ENCODE results near the gene FAM111A.

The FAM111A gene

DNA sequence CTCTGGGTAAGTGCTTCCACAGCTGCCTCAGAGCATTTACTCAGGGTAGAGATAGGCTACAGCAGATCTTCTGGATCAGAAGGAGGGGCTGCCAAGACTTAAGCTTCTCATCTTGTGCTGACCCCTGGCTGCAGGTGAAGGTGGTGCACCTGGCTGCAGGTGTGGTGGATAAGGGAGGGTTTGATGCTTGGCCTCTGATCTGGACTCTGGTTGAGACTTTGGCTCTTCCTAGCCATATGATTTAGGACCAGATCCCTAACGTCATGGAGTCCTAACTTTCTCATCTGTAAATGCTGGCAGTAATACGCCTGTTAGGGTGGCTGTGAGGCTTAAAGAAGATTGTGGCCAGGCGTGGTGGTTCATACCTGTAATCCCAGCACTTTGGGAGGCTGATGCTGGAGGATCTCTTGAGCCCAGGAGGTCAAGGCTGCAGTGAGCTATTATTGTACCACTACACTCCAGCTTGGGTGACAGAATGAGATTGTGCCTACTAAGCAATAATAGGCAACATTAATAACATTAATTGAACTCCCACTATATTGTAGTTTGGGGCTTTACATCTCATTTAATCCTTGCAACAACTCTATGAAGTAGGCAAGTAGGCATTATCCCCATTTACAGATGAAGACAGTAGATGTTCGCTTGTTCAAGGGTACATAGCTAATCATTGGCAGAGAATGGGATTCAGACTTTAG, 39.9 kb downstream of the FAM111A start:
- Mint-ChIP-seq H3K4me1 (ENCODE audit: low read depth) (no peaks in the 10 kb centered on the region), H3K27me3 (peaks cover 3% of the 10 kb centered on the region), H3K36me3 (peaks cover 2% of the 10 kb centered on the region), H3K27ac (no peak overlapping the region), H3K4me3 (no peak overlapping the region), H3K9me3 (ENCODE audit: low read depth) (no peaks in the 10 kb centered on the region)

- Mint-ChIP-seq H3K36me3 (peaks cover 2% of the 10 kb centered on the region), H3K4me1 (ENCODE audit: low read depth) (no peaks in the 10 kb centered on the region), H3K9me3 (ENCODE audit: low read depth) (no peaks in the 10 kb centered on the region), H3K4me3 (no peak overlapping the region), H3K27me3 (peaks cover 3% of the 10 kb centered on the region), H3K27ac (no peak overlapping the region)
These were observed 41.1 kb downstream of the FAM111A start for GRCh38 chr11:59183771-59184170.

DNA sequence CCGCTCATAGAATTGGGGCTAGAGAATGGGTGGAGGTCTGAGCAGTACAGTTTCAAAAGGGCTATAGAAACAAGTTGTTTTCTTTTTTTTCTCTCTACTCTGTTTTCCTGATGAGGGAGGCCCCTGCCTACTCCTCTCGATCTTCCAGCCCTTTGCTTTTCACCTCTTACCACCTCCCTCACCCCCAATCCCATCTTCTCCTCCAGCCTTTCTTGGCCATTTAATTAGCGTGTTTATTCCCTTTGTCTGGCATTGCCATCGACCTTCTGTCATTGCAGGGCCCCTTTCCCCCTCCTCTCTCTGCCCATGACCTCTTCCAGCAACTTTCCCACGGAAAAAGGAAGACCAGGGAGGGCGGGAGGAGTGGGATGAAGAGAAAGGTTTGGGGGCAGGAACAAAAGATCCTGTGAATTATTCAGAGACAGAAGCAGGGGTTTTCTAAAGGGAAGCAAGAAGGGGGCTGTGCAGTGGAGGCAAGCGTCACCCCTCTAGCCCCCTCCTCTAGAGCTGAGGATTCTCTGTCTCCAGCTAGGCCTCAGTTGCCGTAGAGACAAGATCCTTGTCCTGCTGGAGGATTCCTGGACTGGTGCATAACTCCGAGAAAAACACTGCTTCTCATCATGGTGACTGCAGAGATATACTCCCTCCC, 42.2 kb downstream of the FAM111A start:
- Mint-ChIP-seq H3K4me1 (ENCODE audit: low read depth) (no peaks in the 10 kb centered on the region), H3K4me3 (no peak overlapping the region), H3K27ac (no peak overlapping the region), H3K27me3 (peaks cover 3% of the 10 kb centered on the region), H3K36me3 (peaks cover 2% of the 10 kb centered on the region), H3K9me3 (ENCODE audit: low read depth) (no peaks in the 10 kb centered on the region)

- no peaks in the 10 kb centered on the region for H3K9me3 Mint-ChIP-seq (ENCODE audit: low read depth)
- no peak overlapping the region for H3K4me3 Mint-ChIP-seq
- peaks cover 3% of the 10 kb centered on the region for H3K27me3 Mint-ChIP-seq
- H3K27ac Mint-ChIP-seq, result no peak overlapping the region
- peaks cover 2% of the 10 kb centered on the region for H3K36me3 Mint-ChIP-seq
- no peaks in the 10 kb centered on the region for H3K4me1 Mint-ChIP-seq (ENCODE audit: low read depth)
These were observed 42.8 kb downstream of the FAM111A start for GRCh38 chr11:59185386-59185945.

DNA sequence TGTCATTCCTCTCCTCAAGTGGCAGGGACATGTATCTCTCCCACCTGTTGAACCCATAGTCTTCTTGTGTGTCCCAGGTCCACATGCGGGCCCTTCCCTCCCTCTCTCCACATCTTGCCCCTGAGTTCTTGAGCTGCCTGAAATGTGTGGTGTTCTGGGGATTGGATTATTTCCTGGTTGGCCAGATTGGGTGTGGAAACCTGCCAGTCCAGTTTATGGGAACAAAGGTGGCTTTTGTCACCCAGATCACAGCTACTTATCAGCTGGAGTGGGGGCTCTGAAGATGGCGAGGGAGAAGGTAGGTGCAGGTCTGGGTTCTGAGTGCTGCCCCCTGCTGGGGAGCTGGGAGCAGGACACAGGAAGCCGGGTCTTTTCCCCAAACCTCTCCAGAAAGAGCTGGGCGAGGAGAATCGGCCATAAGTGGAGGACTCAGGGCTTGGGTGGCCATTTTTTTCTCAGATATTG, 43.5 kb downstream of the FAM111A start:
- Mint-ChIP-seq H3K9me3 (ENCODE audit: low read depth) (no peaks in the 10 kb centered on the region), H3K27ac (no peak overlapping the region), H3K27me3 (peaks cover 3% of the 10 kb centered on the region), H3K4me3 (no peak overlapping the region), H3K36me3 (peaks cover 2% of the 10 kb centered on the region), H3K4me1 (ENCODE audit: low read depth) (peaks cover 2% of the 10 kb centered on the region)

DNA sequence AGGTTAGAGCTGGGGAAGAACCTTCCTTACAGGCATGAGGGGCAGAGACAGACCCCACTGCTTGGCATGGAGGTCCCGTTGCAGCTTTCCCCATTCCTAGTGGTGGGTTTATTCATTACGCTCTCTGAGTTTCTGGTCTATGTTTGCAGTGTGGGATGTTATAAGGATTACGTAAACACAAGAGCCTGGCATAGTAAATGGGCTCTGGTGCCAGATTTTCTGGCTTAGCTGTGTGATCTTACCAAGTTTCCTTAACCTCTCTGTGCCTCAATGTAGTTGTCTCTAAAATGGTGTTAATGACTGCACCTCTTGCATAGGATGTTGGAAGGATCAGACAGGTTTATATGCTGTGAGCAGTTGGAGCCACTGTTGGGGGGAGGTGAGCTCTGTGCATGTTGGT, 44.4 kb downstream of the FAM111A start:
- peaks cover 2% of the 10 kb centered on the region for H3K36me3 Mint-ChIP-seq
- H3K27ac Mint-ChIP-seq, result no peak overlapping the region
- peaks cover 3% of the 10 kb centered on the region for H3K27me3 Mint-ChIP-seq

GRCh38 chr11:59187587-59187986, 44.9 kb downstream of the FAM111A start:
- no peaks in the 10 kb centered on the region for H3K9me3 Mint-ChIP-seq (ENCODE audit: low read depth)
- H3K27ac Mint-ChIP-seq, result no peak overlapping the region
- H3K36me3 Mint-ChIP-seq, result peaks cover under 1% of the 10 kb centered on the region
- H3K4me1 Mint-ChIP-seq (ENCODE audit: low read depth), result peaks cover 2% of the 10 kb centered on the region
- peaks cover 3% of the 10 kb centered on the region for H3K27me3 Mint-ChIP-seq
- H3K4me3 Mint-ChIP-seq, result no peak overlapping the region

More for the DNA sequence above, 44.4 kb downstream of the FAM111A start:
- H3K9me3 Mint-ChIP-seq (ENCODE audit: low read depth), result no peaks in the 10 kb centered on the region
- H3K4me1 Mint-ChIP-seq (ENCODE audit: low read depth), result peaks cover 2% of the 10 kb centered on the region
- H3K4me3 Mint-ChIP-seq, result no peak overlapping the region

GRCh38 chr11:59188954-59189353, 46.3 kb downstream of the FAM111A start:
- Mint-ChIP-seq H3K27ac (no peak overlapping the region), H3K9me3 (ENCODE audit: low read depth) (no peaks in the 10 kb centered on the region), H3K4me3 (no peak overlapping the region), H3K36me3 (peaks cover 4% of the 10 kb centered on the region), H3K4me1 (ENCODE audit: low read depth) (peaks cover 2% of the 10 kb centered on the region), H3K27me3 (peaks cover 3% of the 10 kb centered on the region)

- peaks cover 3% of the 10 kb centered on the region for H3K27me3 Mint-ChIP-seq
- H3K4me3 Mint-ChIP-seq, result no peak overlapping the region
- no peaks in the 10 kb centered on the region for H3K9me3 Mint-ChIP-seq (ENCODE audit: low read depth)
- H3K36me3 Mint-ChIP-seq, result peaks cover 4% of the 10 kb centered on the region
- no peak overlapping the region for H3K27ac Mint-ChIP-seq
- peaks cover 2% of the 10 kb centered on the region for H3K4me1 Mint-ChIP-seq (ENCODE audit: low read depth)
These were observed 47.3 kb downstream of the FAM111A start for GRCh38 chr11:59189986-59190385.

- no peak overlapping the region for H3K27ac Mint-ChIP-seq
- peaks cover 7% of the 10 kb centered on the region for H3K36me3 Mint-ChIP-seq
- no peaks in the 10 kb centered on the region for H3K9me3 Mint-ChIP-seq (ENCODE audit: low read depth)
- H3K27me3 Mint-ChIP-seq, result peaks cover 3% of the 10 kb centered on the region
- H3K4me1 Mint-ChIP-seq (ENCODE audit: low read depth), result peaks cover 2% of the 10 kb centered on the region
- H3K4me3 Mint-ChIP-seq, result no peak overlapping the region
These were observed 48.4 kb downstream of the FAM111A start for GRCh38 chr11:59191095-59191494.

DNA sequence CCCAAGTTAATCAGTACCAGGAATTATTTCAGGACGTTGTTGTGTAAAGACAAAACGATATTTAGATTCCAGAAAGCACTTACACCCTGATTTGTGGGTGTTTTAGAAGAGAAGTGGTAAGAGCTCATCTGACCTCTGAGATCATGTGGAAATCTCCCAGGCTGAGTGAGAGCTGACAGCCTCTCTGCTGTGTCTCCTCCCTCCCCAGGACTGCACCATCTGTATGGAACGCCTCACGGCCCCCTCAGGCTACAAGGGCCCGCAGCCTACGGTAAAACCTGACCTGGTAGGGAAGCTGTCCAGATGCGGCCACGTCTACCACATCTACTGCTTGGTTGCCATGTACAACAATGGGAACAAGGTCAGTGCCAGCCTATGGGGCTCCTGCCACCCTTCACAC, 49.2 kb downstream of the FAM111A start:
- H3K27ac Mint-ChIP-seq, result no peak overlapping the region
- no peak overlapping the region for H3K4me3 Mint-ChIP-seq

DNA sequence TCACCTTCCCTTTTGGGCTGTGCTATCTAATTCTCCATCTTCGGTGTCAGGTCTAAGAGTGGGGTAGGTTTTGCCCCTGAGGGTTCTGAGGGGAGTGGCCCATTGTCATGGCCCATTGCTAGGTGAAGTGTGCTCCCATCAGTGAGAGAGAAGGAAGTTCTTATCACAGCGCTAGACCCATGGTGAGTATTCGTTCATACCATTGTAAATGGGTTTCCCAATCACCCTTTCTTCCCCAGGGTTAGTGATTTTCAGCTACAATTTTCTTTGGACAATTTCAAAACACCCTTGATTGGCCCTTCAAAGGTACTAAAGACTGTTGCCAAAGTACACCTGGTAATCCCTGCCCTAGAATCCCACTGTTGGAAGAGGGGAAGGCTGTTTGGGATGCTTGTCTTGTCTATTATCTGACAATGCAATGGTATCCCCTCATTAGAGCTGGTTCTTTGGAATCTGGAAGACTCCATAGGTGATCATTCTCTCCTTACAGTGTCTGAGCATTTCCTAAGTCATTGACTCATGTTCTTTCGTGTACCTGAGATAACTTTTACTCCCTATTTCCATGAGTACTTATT, 49.9 kb downstream of the FAM111A start:
- Mint-ChIP-seq H3K4me3 (no peak overlapping the region), H3K27ac (no peak overlapping the region), H3K27me3 (no peaks in the 10 kb centered on the region), H3K36me3 (peaks cover 9% of the 10 kb centered on the region), H3K9me3 (ENCODE audit: low read depth) (no peaks in the 10 kb centered on the region), H3K4me1 (ENCODE audit: low read depth) (peaks cover 2% of the 10 kb centered on the region)

More for the DNA sequence above, 49.2 kb downstream of the FAM111A start:
- Mint-ChIP-seq H3K4me1 (ENCODE audit: low read depth) (peaks cover 2% of the 10 kb centered on the region), H3K9me3 (ENCODE audit: low read depth) (no peaks in the 10 kb centered on the region), H3K36me3 (peaks cover 7% of the 10 kb centered on the region), H3K27me3 (peaks cover 3% of the 10 kb centered on the region)

DNA sequence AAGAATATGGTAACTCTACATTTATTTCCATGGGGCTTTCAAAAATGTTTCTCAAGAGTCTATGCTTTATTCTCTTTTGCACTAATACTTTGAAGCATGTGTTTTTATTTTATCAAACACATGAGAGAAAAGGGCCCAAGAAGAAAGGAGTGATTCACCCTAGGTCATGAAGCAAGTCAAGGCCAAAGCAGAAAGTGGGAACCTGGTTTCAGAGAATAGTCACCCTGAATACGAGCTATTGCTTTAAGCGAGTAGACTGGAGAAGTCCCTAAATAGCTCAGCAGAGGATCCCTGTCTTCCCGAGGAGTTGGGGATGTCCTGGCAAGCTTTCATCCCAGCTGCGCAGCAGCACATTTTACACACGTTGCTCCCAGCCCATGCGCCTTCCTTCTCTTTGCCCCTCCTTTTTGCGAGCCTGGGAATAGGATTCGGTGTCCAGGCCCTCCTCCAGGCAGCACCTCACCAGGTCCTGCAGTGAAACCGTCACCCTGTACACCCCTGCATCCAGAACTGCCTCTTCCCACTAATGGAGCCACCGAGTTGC, 51.0 kb downstream of the FAM111A start:
- Mint-ChIP-seq H3K4me3 (no peak overlapping the region), H3K4me1 (ENCODE audit: low read depth) (peaks cover 2% of the 10 kb centered on the region), H3K27me3 (no peaks in the 10 kb centered on the region), H3K27ac (no peak overlapping the region), H3K9me3 (ENCODE audit: low read depth) (no peaks in the 10 kb centered on the region), H3K36me3 (peaks cover 9% of the 10 kb centered on the region)

DNA sequence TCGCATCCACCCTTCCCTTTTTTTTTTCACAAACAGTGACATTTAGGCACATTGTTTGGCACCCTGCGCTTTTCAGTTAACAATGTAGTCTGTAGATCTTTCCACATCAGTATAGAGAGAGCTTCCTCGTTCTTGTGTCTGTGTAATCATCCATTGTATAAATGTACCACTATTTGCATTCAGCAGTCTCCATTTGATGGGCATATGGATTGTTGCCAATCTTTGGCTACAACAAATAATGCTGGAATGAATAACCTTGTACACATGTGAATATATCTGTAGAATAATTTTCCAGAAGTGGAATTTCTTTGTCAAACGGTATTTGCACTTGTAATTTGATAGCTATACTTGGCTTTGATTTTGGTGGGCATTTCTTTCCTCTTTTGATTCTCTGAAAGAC, 52.9 kb downstream of the FAM111A start:
- no peak overlapping the region for H3K4me3 Mint-ChIP-seq
- H3K9me3 Mint-ChIP-seq (ENCODE audit: low read depth), result no peaks in the 10 kb centered on the region
- H3K27ac Mint-ChIP-seq, result no peak overlapping the region
- peaks cover 9% of the 10 kb centered on the region for H3K36me3 Mint-ChIP-seq
- no peaks in the 10 kb centered on the region for H3K27me3 Mint-ChIP-seq
- peaks cover 14% of the 10 kb centered on the region for H3K4me1 Mint-ChIP-seq (ENCODE audit: low read depth)

GRCh38 chr11:59196777-59197176, 54.1 kb downstream of the FAM111A start:
- Mint-ChIP-seq H3K9me3 (ENCODE audit: low read depth) (no peaks in the 10 kb centered on the region), H3K4me3 (no peak overlapping the region), H3K36me3 (peaks cover 9% of the 10 kb centered on the region), H3K4me1 (ENCODE audit: low read depth) (peaks cover 15% of the 10 kb centered on the region), H3K27ac (no peak overlapping the region), H3K27me3 (no peaks in the 10 kb centered on the region)

Measured in activated naive CD8-positive, alpha-beta T cell (primary cell).